SK-N-SH (cell line): ENCODE results near the gene ADK.

Experiments
- GABPA ChIP-seq: IDR thresholded peaks from 2 replicates; pipeline ENCODE4 v1.4.0; 2012; ENCODE audit warnings: low read depth, mild to moderate bottlenecking
- PBX3 ChIP-seq: IDR thresholded peaks from 2 replicates; pipeline ENCODE4; 2012
- POLR2AphosphoS5 ChIP-seq: IDR thresholded peaks from 2 replicates; pipeline ENCODE4 v1.6.1; 2012; ENCODE audit warnings: low read depth, low read length
- RCOR1 ChIP-seq: fragments of 150-350 bp; IDR thresholded peaks from 2 replicates; pipeline ENCODE4 v1.6.1; 2017; ENCODE audit warnings: antibody characterized with exemption, low read length
- SIN3A ChIP-seq: IDR thresholded peaks from 2 replicates; pipeline ENCODE4 v1.6.1; 2012; ENCODE audit warnings: low read depth, mild to moderate bottlenecking, low read length, moderate library complexity, borderline replicate concordance
- SMC3 ChIP-seq: IDR thresholded peaks from 2 replicates; pipeline ENCODE4 v1.6.1; 2012; ENCODE audit warnings: low read depth, low read length, improper control_type of control experiment
- TEAD4 ChIP-seq: IDR thresholded peaks from 2 replicates; pipeline ENCODE4 v1.4.0; 2012; ENCODE audit warnings: mild to moderate bottlenecking, borderline replicate concordance; ENCODE audit not compliant: insufficient read depth
- USF2 ChIP-seq: fragments of 150-350 bp; IDR thresholded peaks from 2 replicates; pipeline ENCODE4 v1.6.1; 2017; ENCODE audit warnings: antibody characterized with exemption, low read length, low read depth, borderline replicate concordance
- TF ChIP-seq, protein P1 (sequence below): IDR thresholded peaks from 2 replicates; pipeline ENCODE4 v1.6.1; 2012; ENCODE audit warnings: mild to moderate bottlenecking, low read depth, low read length, moderate library complexity
- TF ChIP-seq, protein P2 (sequence below): IDR thresholded peaks from 2 replicates; pipeline ENCODE4 v1.4.0; 2012; ENCODE audit warnings: low read depth, borderline replicate concordance
- TF ChIP-seq, protein P3 (sequence below): fragments of 200-600 bp; sonication (generic); IDR thresholded peaks from 2 replicates; pipeline ENCODE4 v1.6.1; 2017; ENCODE audit warnings: antibody characterized with exemption, mild to moderate bottlenecking, moderate library complexity

- no peak for TF ChIP-seq SIN3A
- TF ChIP-seq, protein P1, sequence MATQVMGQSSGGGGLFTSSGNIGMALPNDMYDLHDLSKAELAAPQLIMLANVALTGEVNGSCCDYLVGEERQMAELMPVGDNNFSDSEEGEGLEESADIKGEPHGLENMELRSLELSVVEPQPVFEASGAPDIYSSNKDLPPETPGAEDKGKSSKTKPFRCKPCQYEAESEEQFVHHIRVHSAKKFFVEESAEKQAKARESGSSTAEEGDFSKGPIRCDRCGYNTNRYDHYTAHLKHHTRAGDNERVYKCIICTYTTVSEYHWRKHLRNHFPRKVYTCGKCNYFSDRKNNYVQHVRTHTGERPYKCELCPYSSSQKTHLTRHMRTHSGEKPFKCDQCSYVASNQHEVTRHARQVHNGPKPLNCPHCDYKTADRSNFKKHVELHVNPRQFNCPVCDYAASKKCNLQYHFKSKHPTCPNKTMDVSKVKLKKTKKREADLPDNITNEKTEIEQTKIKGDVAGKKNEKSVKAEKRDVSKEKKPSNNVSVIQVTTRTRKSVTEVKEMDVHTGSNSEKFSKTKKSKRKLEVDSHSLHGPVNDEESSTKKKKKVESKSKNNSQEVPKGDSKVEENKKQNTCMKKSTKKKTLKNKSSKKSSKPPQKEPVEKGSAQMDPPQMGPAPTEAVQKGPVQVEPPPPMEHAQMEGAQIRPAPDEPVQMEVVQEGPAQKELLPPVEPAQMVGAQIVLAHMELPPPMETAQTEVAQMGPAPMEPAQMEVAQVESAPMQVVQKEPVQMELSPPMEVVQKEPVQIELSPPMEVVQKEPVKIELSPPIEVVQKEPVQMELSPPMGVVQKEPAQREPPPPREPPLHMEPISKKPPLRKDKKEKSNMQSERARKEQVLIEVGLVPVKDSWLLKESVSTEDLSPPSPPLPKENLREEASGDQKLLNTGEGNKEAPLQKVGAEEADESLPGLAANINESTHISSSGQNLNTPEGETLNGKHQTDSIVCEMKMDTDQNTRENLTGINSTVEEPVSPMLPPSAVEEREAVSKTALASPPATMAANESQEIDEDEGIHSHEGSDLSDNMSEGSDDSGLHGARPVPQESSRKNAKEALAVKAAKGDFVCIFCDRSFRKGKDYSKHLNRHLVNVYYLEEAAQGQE, result no peak
- TF ChIP-seq, protein P2, sequence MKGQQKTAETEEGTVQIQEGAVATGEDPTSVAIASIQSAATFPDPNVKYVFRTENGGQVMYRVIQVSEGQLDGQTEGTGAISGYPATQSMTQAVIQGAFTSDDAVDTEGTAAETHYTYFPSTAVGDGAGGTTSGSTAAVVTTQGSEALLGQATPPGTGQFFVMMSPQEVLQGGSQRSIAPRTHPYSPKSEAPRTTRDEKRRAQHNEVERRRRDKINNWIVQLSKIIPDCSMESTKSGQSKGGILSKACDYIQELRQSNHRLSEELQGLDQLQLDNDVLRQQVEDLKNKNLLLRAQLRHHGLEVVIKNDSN, result no peak
- TF ChIP-seq, protein P3, sequence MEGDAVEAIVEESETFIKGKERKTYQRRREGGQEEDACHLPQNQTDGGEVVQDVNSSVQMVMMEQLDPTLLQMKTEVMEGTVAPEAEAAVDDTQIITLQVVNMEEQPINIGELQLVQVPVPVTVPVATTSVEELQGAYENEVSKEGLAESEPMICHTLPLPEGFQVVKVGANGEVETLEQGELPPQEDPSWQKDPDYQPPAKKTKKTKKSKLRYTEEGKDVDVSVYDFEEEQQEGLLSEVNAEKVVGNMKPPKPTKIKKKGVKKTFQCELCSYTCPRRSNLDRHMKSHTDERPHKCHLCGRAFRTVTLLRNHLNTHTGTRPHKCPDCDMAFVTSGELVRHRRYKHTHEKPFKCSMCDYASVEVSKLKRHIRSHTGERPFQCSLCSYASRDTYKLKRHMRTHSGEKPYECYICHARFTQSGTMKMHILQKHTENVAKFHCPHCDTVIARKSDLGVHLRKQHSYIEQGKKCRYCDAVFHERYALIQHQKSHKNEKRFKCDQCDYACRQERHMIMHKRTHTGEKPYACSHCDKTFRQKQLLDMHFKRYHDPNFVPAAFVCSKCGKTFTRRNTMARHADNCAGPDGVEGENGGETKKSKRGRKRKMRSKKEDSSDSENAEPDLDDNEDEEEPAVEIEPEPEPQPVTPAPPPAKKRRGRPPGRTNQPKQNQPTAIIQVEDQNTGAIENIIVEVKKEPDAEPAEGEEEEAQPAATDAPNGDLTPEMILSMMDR, result no peak
- no peak for TF ChIP-seq TEAD4
- no peak for TF ChIP-seq PBX3
- no peak for TF ChIP-seq POLR2AphosphoS5
- TF ChIP-seq USF2, result no peak
- no peak for TF ChIP-seq SMC3
- TF ChIP-seq RCOR1, result no peak
- TF ChIP-seq GABPA, result no peak
These were observed 131.8 kb downstream of the ADK start for GRCh38 chr10:74282848-74283210.
